ENCODE data around the gene TARS2.

Gene TARS2

GRCh38 chr1:150521196-150521968 is 34.2 kb downstream of the TARS2 start:
- TF ChIP-seq CTCF (IDR thresholded peaks at IDR 0.05; ENCODE audit: low read depth, low read length, missing control alignments) = no peak
- H3K4me3 ChIP-seq (replicated peaks; ENCODE audit: low read depth, low read length) = no peak overlapping the region
- DNase-seq (ENCODE audit: extremely low read depth, low read depth) = no peak

- DNase-seq (ENCODE audit: extremely low read depth, low read depth) = no peak
- no peak overlapping the region for H3K4me3 ChIP-seq (replicated peaks; ENCODE audit: low read depth, low read length)
- TF ChIP-seq CTCF (IDR thresholded peaks at IDR 0.05; ENCODE audit: low read depth, low read length, missing control alignments) = no peak
These were observed 38.1 kb downstream of the TARS2 start for GRCh38 chr1:150525348-150525747.

GRCh38 chr1:150528196-150528595 is 41.0 kb downstream of the TARS2 start:
- TF ChIP-seq CTCF (IDR thresholded peaks at IDR 0.05; ENCODE audit: low read depth, low read length, missing control alignments) = no peak
- no peak for DNase-seq (ENCODE audit: extremely low read depth, low read depth)
- H3K4me3 ChIP-seq (replicated peaks; ENCODE audit: low read depth, low read length) = no peak overlapping the region

- DNase-seq (ENCODE audit: extremely low read depth, low read depth) = no peak
- TF ChIP-seq CTCF (IDR thresholded peaks at IDR 0.05; ENCODE audit: low read depth, low read length, missing control alignments) = no peak
- no peak overlapping the region for H3K4me3 ChIP-seq (replicated peaks; ENCODE audit: low read depth, low read length)
These were observed 41.8 kb downstream of the TARS2 start for GRCh38 chr1:150529017-150529416.

GRCh38 chr1:150530491-150531159 is 43.4 kb downstream of the TARS2 start:
- no peak for DNase-seq (ENCODE audit: extremely low read depth, low read depth)
- H3K4me3 ChIP-seq (replicated peaks; ENCODE audit: low read depth, low read length) = no peak overlapping the region
- no peak for TF ChIP-seq CTCF (IDR thresholded peaks at IDR 0.05; ENCODE audit: low read depth, low read length, missing control alignments)

GRCh38 chr1:150532860-150533259 is 45.6 kb downstream of the TARS2 start:
- no peak for DNase-seq (ENCODE audit: extremely low read depth, low read depth)
- no peak for TF ChIP-seq CTCF (IDR thresholded peaks at IDR 0.05; ENCODE audit: low read depth, low read length, missing control alignments)
- H3K4me3 ChIP-seq (replicated peaks; ENCODE audit: low read depth, low read length) = no peak overlapping the region

All from HFF-Myc (cell line).